Naive thymus-derived CD4-positive, alpha-beta T cell (primary cell): Measurements from ENCODE around the gene DKK3. TPM values are rescaled to one million over a fixed set of nuclear protein-coding genes. Genes with fewer than 3 reads are reported as not detected.
A peak's percentile ranks its signal among the peaks of the same experiment; 100 is the strongest.

Source experiments
- ATAC-seq: fragments of 150-1000 bp; cut with Tn5 transposase; 2 replicates; pipeline ENCODE4 v1.10.0; 2021; ENCODE audit warnings: mild to moderate bottlenecking, moderate library complexity
- CTCF ChIA-PET: fragments of 350-600 bp; sonication (Branson Sonifier 250); formaldehyde crosslinking; loops from one replicate; lab custom pipeline; 2021; ENCODE audit warnings: antibody characterized with exemption; lab: Charles Lee
- POLR2A ChIA-PET: fragments of 350-600 bp; sonication (Branson Sonifier 250); formaldehyde crosslinking; loops from one replicate; lab custom pipeline; 2021; ENCODE audit warnings: antibody characterized with exemption, inconsistent platforms; lab: Charles Lee
- DNase-seq, 9 donors: peaks; one replicate each; pipeline versions ENCODE4 v3.0.0 to v3.0.0-alpha.2; 2020 to 2022; ENCODE audit warnings: mixed read lengths in 1 of 9
- H3K27ac ChIP-seq: one replicate; pipeline ENCODE4 v1.7.0; 2013; ENCODE audit warnings: mild to moderate bottlenecking, low read depth, low read length, moderate library complexity
- H3K27me3 ChIP-seq, 2 donors: one replicate each; pipeline ENCODE4 v1.7.0; 2013; ENCODE audit warnings: low read length in 2 of 2, mild to moderate bottlenecking in 2 of 2, moderate library complexity in 2 of 2; ENCODE audit not compliant: control insufficient read depth in 2 of 2, insufficient read depth in 2 of 2
- H3K36me3 ChIP-seq, 3 experiments: 1 replicate in 2 of 3; 2 replicates in 1 of 3; pipeline ENCODE4 v1.7.0; 2013; ENCODE audit warnings: low read length in 3 of 3, mild to moderate bottlenecking in 3 of 3, moderate library complexity in 1 of 3; ENCODE audit not compliant: insufficient read depth in 3 of 3, control insufficient read depth in 2 of 3
- H3K4me1 ChIP-seq, 2 donors: one replicate each; pipeline ENCODE4 v1.7.0; 2013; ENCODE audit warnings: low read length in 2 of 2, mild to moderate bottlenecking in 2 of 2, moderate library complexity in 1 of 2; ENCODE audit not compliant: control insufficient read depth in 2 of 2, insufficient read depth in 2 of 2
- H3K4me3 ChIP-seq: 2 replicates; pipeline ENCODE4 v1.7.0; 2013; ENCODE audit warnings: mild to moderate bottlenecking, low read length
- H3K9me3 ChIP-seq, 3 experiments: 1 replicate in 2 of 3; 2 replicates in 1 of 3; pipeline ENCODE4 v1.7.0; 2013; ENCODE audit warnings: low read length in 3 of 3; ENCODE audit not compliant: control insufficient read depth in 2 of 3
- H3K27ac Mint-ChIP-seq, 9 donors: one replicate each; pipeline ENCODE4 v1.8.0; 2020 to 2022; ENCODE audit warnings: mixed read lengths in 9 of 9, mild to moderate bottlenecking in 8 of 9, moderate library complexity in 5 of 9, inconsistent platforms in 2 of 9
- H3K27me3 Mint-ChIP-seq, 5 donors: one replicate each; pipeline ENCODE4 v1.8.0; 2021 to 2022; ENCODE audit warnings: mixed read lengths in 5 of 5, mild to moderate bottlenecking in 1 of 5
- H3K36me3 Mint-ChIP-seq, 5 donors: one replicate each; pipeline ENCODE4 v1.8.0; 2020 to 2022; ENCODE audit warnings: mixed read lengths in 5 of 5, mild to moderate bottlenecking in 3 of 5, inconsistent platforms in 1 of 5
- H3K4me1 Mint-ChIP-seq, 7 donors: one replicate each; pipeline ENCODE4 v1.8.0; 2020 to 2022; ENCODE audit warnings: mixed read lengths in 7 of 7, mild to moderate bottlenecking in 3 of 7, inconsistent platforms in 1 of 7
- H3K4me3 Mint-ChIP-seq, 10 donors: one replicate each; pipeline ENCODE4 v1.8.0; 2020 to 2022; ENCODE audit warnings: mild to moderate bottlenecking in 10 of 10, mixed read lengths in 10 of 10, moderate library complexity in 6 of 10, inconsistent platforms in 2 of 10
- H3K9me3 Mint-ChIP-seq, 11 donors: one replicate each; pipeline ENCODE4 v1.8.0; 2020 to 2022; ENCODE audit warnings: mixed read lengths in 11 of 11, mild to moderate bottlenecking in 4 of 11, inconsistent platforms in 1 of 11, moderate library complexity in 1 of 11
- intact Hi-C, 2 donors: fragments of 100-400 bp; cut with micrococcal nuclease; formaldehyde crosslinking; loops; one replicate each; pipeline ENCODE4 v1.15.1; 2023
- polyA plus RNA-seq, 2 donors: library from polyadenylated mRNA; unstranded; fragments of 300-500 nt; fragmentation: Illumina TruSeq; gene quantifications; one replicate each; pipeline ENCODE4 v1.2.3, GENCODE V29; 2021
- total RNA-seq, 6 experiments: library from RNA in 5 of 6; stranded (reverse) in 5 of 6; gene quantifications; 1 replicate in 5 of 6; 2 replicates in 1 of 6; pipeline ENCODE4 v1.2.3 and lab custom pipeline; 2021 to 2026

DKK3 gene
- total and polyA plus RNA-seq, 7 experiments from 2014 or later, result 0.32 to 1.4 (median 0.38) TPM; not detected in 4

DNA sequence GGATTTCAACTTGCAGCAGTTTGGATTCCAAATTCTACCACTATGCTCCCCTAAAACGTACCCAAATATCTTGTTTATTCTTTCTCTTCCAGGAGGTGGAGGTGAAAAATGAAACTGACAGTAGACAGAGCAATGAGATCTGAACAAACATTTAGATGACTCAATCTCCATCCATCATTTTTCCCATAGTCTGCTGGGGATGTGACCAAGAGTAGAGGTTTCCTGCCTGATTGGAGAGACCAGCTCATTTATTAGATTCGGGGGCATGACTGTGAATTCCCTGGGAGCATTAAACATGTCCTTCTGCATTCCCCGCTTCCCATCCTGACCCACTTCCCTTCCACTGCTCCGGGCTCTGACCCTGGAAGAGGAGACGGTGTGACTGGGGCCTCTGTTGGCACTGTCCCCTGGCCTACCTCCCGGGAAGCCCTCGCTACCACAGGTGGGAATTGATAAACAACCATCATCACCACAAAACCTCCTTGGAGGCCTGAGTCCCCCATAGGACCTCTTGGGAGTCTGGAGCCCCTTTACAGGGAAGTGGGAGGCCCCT, 20.3 kb downstream of the DKK3 start:
- intact Hi-C loops, result no loop called here
- Histone ChIP-seq H3K9me3 (no peaks in the 10 kb centered on the region), H3K4me1 (no peaks in the 10 kb centered on the region), H3K36me3 (no peaks in the 10 kb centered on the region), H3K4me3 (no peak overlapping the region), H3K27me3 (no peaks in the 10 kb centered on the region), H3K27ac (no peak overlapping the region)
- Mint-ChIP-seq H3K27me3 (peaks cover 0 to 15% (median 3%) of the 10 kb centered on the region in 5 donors), H3K27ac (no peak overlapping the region), H3K9me3 (no peaks in the 10 kb centered on the region), H3K4me3 (no peak overlapping the region), H3K4me1 (peaks cover 0 to 7% (median 0%) of the 10 kb centered on the region in 7 donors), H3K36me3 (no peaks in the 10 kb centered on the region)
- ChIA-PET CTCF (no interaction called here), POLR2A (no interaction called here)
- no peak for ATAC-seq
- DNase-seq, result no peak

DNA sequence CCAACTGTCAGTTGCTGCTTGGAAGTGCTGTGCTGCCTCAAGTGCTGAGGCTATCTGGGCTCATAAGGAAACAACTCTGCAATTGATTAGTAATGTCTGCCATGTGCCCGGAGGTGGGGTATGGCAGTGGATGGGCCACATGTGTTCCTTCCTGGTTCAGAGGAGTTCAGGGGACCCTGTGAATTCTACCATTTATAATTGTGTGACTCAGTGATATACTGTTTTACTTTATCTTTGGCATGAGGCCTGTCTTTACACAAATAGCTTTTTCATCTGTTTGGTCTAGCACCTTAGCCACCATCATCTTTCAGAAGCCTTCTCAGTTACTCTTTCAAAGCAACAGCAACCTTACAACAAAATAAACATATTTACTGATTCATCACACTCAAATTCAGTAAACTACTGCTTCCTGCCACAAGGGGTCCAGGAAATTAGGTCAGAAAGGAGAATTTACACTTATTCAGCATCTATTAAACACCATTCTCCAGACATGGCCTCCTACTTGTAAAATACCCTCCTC, 20.9 kb downstream of the DKK3 start:
- ATAC-seq, result peak; percentile 41
- DNase-seq, result no peak
- no peaks in the 10 kb centered on the region for H3K36me3 Mint-ChIP-seq
- H3K9me3 ChIP-seq, result no peaks in the 10 kb centered on the region
- H3K27ac ChIP-seq, result no peak overlapping the region
- CTCF ChIA-PET, result no interaction called here
- no peak overlapping the region for H3K4me3 Mint-ChIP-seq
- POLR2A ChIA-PET, result no interaction called here
- peaks cover 0 to 15% (median 3%) of the 10 kb centered on the region in 5 donors for H3K27me3 Mint-ChIP-seq
- no peak overlapping the region for H3K4me3 ChIP-seq
- intact Hi-C loops, result no loop called here
- no peaks in the 10 kb centered on the region for H3K9me3 Mint-ChIP-seq
- no peaks in the 10 kb centered on the region for H3K36me3 ChIP-seq
- H3K27ac Mint-ChIP-seq, result no peak overlapping the region
- no peaks in the 10 kb centered on the region for H3K27me3 ChIP-seq
- no peaks in the 10 kb centered on the region for H3K4me1 ChIP-seq
- H3K4me1 Mint-ChIP-seq, result peaks cover 0 to 7% (median 0%) of the 10 kb centered on the region in 7 donors

- ChIA-PET POLR2A (no interaction called here), CTCF (no interaction called here)
- intact Hi-C loops, result no loop called here
- no peak overlapping the region for H3K27ac ChIP-seq
- H3K27me3 ChIP-seq, result no peaks in the 10 kb centered on the region
- H3K9me3 Mint-ChIP-seq, result no peaks in the 10 kb centered on the region
- peaks cover 0 to 6% (median 4%) of the 10 kb centered on the region in 5 donors for H3K27me3 Mint-ChIP-seq
- ATAC-seq (no peak), DNase-seq (no peak)
- H3K4me3 Mint-ChIP-seq, result no peak overlapping the region
- H3K4me1 Mint-ChIP-seq, result peaks cover 0 to 7% (median 0%) of the 10 kb centered on the region in 7 donors
- no peaks in the 10 kb centered on the region for H3K4me1 ChIP-seq
- no peaks in the 10 kb centered on the region for H3K36me3 Mint-ChIP-seq
- H3K27ac Mint-ChIP-seq, result no peak overlapping the region
- no peaks in the 10 kb centered on the region for H3K36me3 ChIP-seq
- no peaks in the 10 kb centered on the region for H3K9me3 ChIP-seq
- no peak overlapping the region for H3K4me3 ChIP-seq
Observed at GRCh38 chr11:11985954-11986949, 22.2 kb downstream of the DKK3 start.

DNA sequence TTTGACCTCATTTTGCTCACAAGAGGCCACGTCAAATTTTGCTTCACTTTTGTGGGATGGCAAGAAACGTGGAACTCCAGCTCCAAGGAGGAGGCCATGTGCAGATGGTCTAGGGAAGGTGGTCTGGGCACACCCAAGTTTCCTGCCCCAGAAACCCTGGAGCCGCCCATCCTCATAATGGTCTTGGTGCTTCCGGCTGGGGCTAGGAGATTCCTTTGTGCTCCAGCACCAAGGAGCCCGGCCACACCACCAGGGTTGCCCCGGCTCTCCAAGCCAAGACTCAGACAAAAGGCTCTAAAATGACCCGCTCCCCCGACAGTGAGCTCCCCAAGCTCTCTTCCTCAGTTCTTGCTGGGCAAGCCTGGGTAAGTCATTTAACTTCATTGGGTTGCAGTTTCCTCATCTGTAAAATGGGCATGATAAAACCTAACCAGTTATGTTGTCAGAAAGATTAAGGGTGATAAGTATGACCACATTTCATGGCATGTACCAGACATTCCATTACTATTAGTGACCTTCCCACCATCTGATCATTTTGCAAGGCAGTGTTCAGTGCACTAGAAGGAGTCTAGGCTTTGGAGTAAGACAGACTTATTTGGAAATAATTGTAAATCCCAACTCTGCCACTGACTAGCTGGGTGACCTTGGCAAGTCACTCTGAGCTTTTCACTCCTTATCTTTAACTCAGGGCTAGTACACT, 23.3 kb downstream of the DKK3 start:
- POLR2A ChIA-PET, result no interaction called here
- no peaks in the 10 kb centered on the region for H3K4me1 ChIP-seq
- H3K4me3 Mint-ChIP-seq, result no peak overlapping the region

DNA sequence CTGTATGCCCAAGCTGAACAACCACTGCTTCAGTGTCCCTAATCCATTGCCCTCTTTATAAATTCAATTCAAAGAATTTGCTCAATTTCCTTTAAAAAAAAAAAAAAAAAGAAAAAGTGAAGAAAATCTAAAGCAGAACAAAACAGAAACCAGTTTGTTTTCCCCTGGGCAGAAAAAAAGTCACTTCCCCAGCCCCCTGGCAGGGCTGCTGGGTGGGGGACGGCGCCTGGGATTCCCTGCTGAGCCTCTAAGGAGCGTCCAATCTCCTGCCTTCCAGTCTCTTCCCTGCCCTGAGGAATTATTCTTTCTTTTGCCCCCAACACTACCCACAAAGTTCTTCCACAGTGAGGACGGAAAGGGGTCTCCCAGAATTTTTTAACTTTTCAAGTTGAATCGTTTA, 23.9 kb downstream of the DKK3 start:
- DNase-seq, result no peak
- Mint-ChIP-seq H3K27ac (no peak overlapping the region), H3K4me3 (no peak overlapping the region), H3K4me1 (peaks cover 0 to 7% (median 0%) of the 10 kb centered on the region in 7 donors), H3K27me3 (peaks cover 0 to 4% (median 0%) of the 10 kb centered on the region in 5 donors), H3K9me3 (no peaks in the 10 kb centered on the region), H3K36me3 (no peaks in the 10 kb centered on the region)
- Histone ChIP-seq H3K27ac (no peak overlapping the region), H3K27me3 (no peaks in the 10 kb centered on the region), H3K4me3 (no peak overlapping the region), H3K36me3 (no peaks in the 10 kb centered on the region), H3K4me1 (no peaks in the 10 kb centered on the region), H3K9me3 (no peaks in the 10 kb centered on the region)
- ATAC-seq, result no peak
- intact Hi-C loops, result no loop called here
- ChIA-PET POLR2A (no interaction called here), CTCF (no interaction called here)

More for the DNA sequence above, 23.3 kb downstream of the DKK3 start:
- H3K9me3 ChIP-seq, result no peaks in the 10 kb centered on the region
- intact Hi-C loops, result no loop called here
- H3K9me3 Mint-ChIP-seq, result no peaks in the 10 kb centered on the region
- no peaks in the 10 kb centered on the region for H3K27me3 ChIP-seq
- no peaks in the 10 kb centered on the region for H3K36me3 Mint-ChIP-seq
- no peak for ATAC-seq
- no peak overlapping the region for H3K27ac ChIP-seq
- H3K27ac Mint-ChIP-seq, result no peak overlapping the region
- peaks cover 0 to 7% (median 0%) of the 10 kb centered on the region in 7 donors for H3K4me1 Mint-ChIP-seq
- CTCF ChIA-PET, result interaction anchor here (0.6 kb wide), 1 partner anchor 200 kb away, joined by 3 read pairs; no protein-coding TSS in a partner anchor
- peaks cover 0 to 4% (median 0%) of the 10 kb centered on the region in 5 donors for H3K27me3 Mint-ChIP-seq
- H3K36me3 ChIP-seq, result no peaks in the 10 kb centered on the region
- no peak for DNase-seq
- H3K4me3 ChIP-seq, result no peak overlapping the region

GRCh38 chr11:11983427-11983826, 25.0 kb downstream of the DKK3 start:
- Histone ChIP-seq H3K9me3 (no peaks in the 10 kb centered on the region), H3K27me3 (no peaks in the 10 kb centered on the region), H3K36me3 (no peaks in the 10 kb centered on the region), H3K4me1 (no peaks in the 10 kb centered on the region), H3K4me3 (no peak overlapping the region), H3K27ac (no peak overlapping the region)
- no peaks in the 10 kb centered on the region for H3K36me3 Mint-ChIP-seq
- no peak for DNase-seq
- H3K27me3 Mint-ChIP-seq, result peaks cover 0 to 4% (median 0%) of the 10 kb centered on the region in 5 donors
- ChIA-PET CTCF (no interaction called here), POLR2A (no interaction called here)
- intact Hi-C loops, result no loop called here
- H3K4me3 Mint-ChIP-seq, result no peak overlapping the region
- no peak overlapping the region for H3K27ac Mint-ChIP-seq
- ATAC-seq, result no peak
- H3K9me3 Mint-ChIP-seq, result no peaks in the 10 kb centered on the region
- peaks cover 0 to 7% (median 0%) of the 10 kb centered on the region in 7 donors for H3K4me1 Mint-ChIP-seq
